Activated T-cell treated with anti-CD3 and anti-CD28 coated beads for 24 hours (primary cell): ENCODE measurements around the gene ZNF827.
"Not testable (repeated sequence)": the region's sequence is repeated elsewhere in the genome, so short reads cannot be mapped to it uniquely, and the experiment has no call there.

ENCODE experiments used
- DNase-seq: peaks from one replicate; pipeline ENCODE4 v3.0.0-alpha.2; 2020; ENCODE audit warnings: low read depth

ZNF827 gene

DNA sequence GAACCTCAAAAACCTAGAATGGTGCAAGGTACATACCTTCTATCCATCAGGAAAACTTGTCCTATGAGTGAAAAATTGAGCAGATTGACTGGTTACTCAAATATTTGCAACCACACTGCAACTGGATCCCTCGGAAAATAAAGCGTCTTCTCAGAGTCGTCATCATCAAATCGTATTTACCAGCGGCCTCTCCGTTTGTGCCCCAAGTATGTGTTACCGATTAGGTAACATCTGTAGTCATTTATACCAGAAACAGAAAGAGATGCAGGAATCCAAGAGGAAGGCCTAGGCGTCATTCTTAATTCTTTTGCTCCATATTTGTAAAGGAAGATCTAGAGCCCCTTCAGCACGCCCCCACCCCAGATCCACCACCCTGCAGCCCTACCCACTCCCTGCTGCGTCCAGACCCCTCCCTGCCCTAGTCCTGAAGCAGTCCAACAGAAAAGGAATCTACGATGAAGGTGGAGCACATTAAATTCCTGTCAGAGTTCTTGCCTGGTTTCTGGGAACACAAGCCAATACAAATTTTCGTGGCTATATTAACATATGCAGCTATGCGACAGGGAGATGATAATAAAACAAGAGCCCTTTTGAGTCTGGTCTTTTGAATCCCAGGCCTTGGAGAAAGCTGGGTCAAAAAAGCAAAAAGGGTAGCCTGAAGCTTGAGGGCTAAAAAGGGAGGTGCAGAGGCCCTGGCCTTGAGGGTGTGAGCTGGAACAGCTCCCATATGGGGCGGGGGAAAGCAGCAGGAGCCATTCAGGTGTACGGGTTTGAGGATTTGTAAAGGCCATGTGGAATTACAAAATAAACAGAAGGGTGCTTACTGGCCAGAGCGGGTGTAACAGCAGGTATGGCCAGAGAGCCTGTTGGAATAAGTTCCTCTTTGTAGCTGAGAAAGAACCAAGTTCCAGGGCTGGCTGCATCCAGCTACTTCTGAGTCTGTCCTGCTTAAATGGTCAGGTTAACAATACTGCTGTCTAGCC, 77.0 kb downstream of the ZNF827 start:
- DNase-seq: no peak

DNA sequence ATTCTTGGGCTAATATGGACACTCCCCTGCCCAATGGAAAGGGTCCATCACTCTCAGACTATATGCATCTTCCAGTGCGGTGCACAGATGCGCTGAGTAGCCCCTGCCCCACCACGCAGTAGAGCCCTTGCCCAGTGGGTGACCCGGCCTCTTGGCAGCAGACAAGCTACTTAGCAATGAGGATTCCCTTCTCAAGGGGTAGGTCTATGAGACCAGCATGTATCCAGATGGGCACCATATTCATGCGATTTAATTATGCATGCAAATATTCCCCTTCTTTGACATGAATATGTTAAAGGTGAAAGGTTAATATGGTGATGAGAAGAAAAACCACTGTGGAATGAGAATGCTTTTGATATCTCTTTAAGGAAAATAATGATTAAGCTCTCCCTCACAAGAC, 77.7 kb downstream of the ZNF827 start:
- no peak for DNase-seq

DNA sequence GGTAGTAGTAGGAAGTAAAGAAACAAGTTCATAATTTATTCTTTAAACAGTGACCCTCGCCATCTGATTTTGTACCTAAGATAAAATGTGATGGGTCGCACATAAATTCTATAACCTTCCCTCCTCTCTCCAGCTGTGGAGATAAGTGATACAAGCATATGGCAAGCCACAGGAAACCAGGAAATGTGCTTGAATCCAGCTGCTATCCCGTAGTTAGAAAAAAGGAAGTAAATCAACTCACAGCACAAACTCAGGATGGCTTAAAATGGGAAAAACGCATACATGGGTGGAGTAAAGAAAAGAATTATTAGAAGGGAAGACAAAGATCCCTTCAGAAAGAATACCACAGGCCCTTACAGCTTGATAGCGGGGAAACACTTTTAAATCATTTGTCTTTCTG, 78.2 kb downstream of the ZNF827 start:
- no peak for DNase-seq

DNA sequence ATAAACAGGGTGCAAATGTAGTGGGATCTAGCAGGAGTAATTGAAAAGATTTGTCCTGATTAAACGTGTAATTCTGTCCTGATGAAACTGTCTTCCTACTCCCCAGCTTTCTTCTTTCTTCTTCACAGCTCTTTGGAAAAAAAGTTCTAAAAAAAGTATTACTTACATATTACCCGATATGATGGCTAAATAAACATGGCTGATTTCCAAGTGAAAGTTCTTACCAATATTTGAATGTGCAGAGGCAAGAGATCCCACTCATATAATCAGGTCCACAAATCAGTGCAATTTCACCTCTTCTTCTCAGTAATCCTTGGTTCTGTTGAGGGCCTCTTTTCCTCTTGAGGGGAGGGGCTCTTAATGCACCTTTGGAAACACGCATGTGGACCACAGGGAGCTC, 78.7 kb downstream of the ZNF827 start:
- DNase-seq: no peak

DNA sequence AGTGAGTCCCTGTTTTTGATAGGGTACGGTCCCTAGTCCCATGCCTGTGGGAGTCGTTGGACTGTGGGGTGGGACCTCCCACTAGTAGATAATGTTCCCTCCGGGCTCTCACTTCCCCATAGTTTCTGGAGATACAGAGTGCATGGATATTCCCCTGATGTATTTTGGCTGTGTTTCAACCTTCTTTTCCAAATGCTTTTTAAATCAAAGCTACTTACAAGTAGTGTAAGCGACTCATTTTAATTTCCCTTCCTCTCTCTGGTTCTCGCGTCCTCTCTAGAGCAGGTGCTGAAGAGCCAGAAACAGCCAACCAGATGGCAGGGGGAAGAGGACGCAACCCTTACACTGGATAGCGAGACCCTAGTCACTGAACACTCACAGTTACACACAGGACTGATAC, 79.2 kb downstream of the ZNF827 start:
- no peak for DNase-seq

DNA sequence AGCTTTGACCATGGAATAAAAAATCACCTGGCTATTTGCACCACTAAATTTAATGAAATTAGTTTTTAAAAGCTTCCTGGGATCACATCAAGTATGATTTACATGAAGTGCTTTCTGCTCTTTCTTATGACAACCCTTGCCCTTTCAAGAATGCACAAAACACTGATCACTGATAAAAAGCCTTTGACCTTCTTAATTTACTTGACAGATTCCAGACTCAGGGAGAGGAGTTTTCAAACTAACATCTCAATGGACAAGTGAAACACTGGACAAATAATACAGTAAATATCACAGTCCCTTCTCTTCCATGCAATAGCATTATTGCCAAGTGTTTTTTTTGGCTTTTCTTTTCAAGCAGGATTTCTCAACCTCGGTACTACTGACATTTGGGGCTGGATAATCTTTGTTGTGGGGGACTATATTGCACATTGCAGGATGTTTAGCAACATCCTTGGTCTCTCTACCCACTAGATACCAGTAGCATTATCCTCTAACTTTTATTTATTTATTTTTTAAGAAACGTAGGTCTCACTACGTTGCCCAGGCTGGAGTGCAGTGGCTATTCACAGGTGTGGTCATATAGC, 86.3 kb downstream of the ZNF827 start:
- no peak for DNase-seq

DNA sequence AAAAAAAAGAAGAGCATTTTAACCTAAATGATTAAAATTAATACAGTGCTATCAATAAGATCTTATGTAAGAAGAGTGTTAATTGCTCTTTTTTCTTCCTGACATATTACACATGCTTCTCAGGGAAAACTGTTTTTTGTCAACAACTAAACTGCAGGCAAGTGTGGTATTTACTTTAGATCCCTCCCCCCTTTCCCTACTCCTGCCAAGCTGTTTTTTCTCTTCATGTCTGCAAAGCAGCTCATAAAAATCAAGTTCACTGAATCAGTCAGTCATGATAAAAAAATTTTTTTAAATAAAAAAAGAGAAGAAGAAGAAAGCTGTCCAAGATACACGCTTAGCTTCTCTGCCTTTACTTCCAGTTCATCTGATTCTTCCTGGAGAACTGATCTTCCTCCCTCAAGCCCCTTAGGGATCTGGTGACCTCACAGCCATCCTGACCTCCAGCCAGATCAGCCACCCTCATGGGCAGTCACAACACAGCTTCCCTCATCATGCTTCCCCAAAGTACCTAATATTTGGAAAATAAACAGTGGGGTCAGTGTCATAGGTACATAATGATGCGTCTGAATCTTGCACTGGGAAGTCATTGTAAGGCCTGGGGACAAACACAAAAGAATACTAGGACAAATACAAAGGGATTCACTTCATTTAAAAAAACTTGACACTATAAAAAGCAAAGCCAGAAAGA, 87.0 kb downstream of the ZNF827 start:
- no peak for DNase-seq

DNA sequence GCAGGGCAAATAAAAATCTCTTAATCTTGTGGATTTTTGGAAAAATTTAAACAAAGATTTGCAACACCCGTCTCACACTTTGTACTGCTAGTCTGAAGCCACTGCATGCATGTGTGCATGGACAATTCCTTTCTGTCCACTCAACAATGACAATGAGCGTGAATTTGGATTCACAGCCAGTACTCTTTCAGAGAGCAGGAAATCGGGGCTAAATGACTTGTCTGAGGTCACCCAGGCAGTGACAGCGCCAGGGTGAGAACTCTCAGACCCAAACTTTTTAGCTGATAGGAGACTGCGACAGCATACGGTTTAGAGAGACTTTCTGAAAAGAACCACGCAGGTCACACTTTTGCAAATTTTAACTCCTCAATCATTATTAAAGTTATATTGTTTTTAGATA, 90.9 kb downstream of the ZNF827 start:
- DNase-seq: no peak

DNA sequence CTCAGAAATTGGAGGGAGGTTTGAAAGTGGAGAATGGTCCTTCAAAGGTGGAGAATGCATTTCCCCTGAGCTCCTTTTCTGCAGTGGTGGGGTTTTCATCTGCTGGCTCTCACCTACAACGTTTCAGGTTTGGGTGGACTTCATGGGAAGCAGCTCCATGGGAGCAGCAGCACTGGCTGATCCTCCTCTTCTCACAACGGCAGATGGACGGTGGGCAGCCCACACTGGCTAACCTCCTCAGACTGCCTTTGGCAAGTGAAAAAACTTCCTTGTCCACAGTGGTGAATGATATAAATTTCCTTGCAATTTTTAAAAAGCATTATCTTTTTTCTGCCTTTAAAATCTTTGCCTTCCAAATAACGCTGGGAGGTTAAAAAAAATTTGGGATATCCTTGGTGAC, 93.5 kb downstream of the ZNF827 start:
- DNase-seq: no peak

DNA sequence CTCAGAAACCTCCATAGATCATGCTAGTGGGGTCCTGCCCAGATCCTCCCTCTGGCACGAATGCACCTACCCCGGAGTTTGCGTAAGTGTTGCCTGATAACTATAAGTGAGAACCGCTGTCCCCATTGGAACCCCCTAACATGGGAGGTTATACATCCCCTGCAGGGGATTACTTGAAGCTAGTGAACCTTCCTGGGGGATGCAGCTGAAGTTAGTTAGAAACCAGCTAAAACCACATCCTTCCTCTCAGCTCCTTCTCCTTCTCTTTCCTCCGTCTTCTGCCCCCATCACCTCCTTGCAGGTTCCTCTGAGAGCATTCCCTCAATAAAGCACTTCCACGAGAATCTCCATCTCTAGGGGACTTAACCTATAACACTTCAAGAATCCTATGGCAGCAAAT, 95.0 kb downstream of the ZNF827 start:
- DNase-seq: no peak

DNA sequence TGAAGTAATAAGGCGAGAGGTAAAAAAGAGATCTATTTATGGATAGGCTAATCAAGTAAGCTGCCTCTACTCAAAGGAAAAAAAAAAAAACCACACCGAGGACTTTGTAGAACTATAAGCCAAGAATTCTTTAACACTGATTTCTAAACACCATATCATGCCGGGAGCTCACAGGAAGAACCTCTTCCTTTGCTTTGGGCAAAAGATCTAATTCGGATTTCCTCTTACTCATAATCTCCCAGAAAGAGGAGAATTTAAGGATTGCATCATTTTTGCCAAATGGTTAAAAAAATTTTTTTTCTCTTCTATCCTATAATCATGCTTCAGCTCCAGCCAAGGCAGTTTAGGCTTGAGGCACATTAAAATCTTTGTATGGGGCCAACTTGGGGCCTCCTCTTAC, 95.5 kb downstream of the ZNF827 start:
- DNase-seq: no peak

DNA sequence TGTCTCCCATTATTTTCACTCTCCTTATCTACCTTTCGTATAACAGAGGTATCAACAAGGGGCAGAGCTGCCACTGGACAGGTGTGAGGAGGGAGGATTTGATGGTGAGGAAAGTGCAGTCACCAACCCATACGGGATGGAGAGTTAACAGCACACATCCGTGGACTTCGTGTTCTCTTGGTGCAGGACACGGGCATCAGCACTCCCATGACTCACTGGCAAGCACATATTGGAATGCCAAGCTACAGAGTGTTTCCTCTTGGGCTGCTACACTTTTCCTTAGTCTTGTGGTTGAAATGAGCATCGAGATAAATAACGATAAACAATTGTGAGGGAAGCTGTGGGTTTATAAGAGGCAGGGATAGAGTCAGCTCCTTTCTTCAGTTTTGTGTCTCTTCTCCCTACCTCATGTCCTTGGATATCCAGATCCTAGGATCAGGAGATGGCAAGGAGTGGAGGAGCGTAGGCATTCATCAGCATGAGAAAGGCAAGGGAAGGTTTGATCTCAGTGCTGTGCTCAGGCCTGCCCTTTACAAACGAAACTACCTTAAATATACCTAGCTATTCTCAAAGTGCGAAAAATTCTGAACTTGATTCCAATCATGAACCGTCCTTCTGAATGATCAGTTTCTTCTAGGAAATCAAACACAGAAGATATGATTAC, 96.3 kb downstream of the ZNF827 start:
- no peak for DNase-seq

DNA sequence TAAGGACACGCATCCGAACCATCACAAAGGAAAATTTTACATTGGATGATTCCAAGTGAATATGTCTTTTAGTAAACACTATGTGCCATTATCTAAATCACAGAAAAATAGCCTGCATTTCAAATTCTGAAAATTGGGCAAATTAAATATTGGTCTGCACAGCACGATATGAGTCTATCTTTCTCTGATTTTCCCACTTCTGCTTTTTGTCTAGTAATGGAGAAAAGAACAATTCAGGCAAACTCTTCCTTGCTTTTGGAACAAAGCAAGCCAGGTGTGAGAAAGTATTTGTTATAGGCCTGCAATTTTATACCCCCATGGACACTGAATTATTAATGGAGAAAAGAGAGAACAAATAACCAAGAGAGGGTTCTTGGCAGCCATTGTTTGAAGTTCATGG, 97.8 kb downstream of the ZNF827 start:
- DNase-seq: no peak

DNA sequence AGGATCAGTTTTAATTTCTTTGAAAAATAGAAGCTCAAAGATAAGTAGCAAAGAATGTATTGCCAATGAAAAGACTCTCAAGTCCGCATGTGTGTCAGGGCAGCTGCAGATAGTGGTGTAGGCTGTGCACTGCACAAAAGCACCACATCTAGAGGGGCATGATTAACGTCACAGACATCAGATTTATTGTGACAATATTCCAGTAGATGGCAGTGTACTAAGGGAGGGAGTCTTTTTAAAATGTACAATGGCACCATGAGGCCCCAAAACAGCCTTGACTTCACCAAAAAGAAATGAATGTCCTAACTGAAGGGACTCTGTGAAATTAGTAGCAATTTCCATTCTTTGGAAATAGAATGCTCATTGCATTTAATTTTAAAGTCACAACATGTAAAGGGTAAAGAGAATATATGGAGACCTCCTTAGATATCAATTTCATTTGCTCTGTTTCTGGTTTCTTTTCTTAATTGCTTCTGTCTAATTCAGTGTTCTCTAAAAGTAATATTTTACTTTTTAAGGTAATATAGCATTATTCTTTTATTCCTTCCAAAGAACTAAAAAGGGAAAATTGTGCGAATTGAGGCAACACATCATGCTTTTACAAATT, 98.4 kb downstream of the ZNF827 start:
- no peak for DNase-seq

DNA sequence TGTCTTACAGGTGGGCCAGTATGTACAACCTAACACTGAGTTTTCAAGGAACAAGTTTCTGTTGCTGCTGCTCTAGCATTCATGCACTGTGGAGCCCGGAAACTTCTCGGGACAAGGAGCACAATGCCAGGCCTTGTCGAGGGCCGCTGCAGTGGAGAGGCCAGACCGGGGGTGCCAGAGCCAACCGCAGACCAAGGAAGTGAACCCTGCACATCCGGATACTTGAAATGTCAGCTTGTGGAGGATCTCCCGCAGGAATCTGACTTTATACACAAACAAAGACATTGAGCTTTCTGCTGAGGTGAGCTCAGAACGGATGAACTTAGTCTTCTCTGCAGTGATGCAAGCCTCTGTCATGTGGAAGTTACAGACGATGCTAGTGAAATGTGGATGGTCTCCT, 99.5 kb downstream of the ZNF827 start:
- DNase-seq: no peak

DNA sequence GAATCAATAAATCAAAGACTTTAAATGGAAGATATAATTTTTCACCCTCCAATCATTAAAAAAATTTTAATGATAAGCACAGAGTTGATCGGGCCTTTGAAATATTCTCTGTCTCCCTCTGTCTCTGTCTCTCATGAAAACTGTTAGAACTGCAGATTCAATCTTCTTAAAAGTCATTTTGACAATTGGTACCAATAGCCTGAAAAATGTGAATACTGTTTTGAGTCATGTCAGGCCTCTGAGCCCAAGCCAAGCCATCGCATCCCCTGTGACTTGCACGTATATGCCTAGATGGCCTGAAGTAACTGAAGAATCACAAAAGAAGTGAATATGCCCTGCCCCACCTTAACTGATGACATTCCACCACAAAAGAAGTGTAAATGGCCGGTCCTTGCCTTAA, 106.2 kb downstream of the ZNF827 start:
- DNase-seq: not testable (repeated sequence)

DNA sequence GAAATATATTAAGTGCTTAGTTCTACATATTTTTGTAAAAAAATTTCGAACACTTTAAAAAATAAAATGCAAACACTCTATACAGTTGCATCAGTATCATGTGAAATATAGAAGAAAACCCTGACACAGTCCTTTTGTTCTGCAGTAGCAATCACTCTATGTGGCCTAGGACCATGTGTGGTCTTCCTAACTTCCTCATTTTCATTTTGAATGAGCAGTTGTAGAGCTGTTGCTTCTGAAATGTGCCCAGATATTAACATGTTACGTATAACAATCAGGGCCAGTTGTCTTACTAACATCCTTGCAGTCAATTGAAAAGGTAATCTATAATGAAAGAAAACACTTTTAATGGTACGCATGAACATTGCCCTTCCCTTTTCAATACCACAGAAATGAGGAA, 107.9 kb downstream of the ZNF827 start:
- no peak for DNase-seq

DNA sequence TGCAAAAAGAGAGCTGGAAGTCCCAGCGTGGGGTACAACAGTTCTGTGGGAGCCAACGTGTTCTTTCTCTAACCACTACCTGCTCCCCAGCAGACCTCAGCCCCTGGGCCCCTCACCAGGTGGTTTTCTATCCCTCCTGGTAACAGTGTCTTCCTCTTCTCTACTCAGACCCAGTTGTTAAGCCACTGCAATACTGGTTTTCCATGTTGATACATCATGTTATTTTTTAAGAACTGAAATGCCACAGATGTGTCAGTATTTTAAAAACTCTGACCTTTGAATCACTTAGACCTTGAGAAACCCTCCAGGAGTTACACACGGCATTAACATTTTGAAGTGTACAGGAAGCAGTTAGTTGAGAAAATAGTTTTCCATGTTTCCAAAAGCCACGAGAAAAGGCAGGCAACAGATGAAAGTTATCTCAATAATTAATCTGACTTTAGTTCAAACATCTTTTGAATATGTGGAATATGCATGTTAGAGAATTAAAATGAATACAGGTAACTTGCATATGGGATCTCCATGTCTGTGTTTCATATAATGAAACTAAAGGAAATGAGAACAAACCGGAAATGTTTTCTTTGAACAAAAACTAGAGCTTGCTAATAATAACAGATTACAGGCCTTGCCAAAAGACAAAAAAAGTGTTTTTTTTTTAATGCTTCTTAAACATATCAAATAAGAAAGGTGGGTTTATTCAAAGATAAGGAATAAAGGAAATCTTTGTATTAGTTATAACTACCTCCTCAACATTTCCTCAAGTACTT, 108.8 kb downstream of the ZNF827 start:
- DNase-seq: no peak

DNA sequence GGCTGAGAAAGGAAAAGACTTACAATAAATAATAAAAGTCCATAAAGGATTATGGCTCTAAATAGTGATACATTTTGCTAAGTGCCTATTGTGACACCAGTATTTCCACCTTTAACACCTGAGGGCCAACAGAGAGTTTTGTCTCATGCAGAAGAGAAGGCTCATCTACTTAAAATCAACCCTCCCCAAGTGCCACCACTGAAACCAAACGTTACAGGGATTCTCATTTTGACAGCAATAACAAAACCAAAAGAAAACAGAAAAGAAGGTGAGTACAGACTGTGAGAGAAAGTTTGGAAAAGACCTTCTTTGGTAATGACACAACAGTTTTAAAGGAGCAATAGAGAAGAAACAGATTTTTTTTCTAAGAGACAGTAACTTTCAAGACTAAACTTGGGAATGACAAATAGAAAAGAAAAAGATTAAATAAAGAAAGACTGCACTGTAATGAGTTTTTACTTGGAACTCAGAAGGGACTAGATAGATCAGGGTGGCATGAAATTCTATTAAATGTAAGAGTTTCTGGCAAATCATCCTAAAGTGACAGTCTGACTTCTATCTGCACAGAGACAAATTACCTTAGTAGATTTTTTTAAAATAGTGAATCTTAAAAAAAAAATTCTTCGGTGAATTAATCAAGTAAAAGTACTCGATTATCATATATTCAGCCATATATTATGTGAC, 109.7 kb downstream of the ZNF827 start:
- DNase-seq: no peak

DNA sequence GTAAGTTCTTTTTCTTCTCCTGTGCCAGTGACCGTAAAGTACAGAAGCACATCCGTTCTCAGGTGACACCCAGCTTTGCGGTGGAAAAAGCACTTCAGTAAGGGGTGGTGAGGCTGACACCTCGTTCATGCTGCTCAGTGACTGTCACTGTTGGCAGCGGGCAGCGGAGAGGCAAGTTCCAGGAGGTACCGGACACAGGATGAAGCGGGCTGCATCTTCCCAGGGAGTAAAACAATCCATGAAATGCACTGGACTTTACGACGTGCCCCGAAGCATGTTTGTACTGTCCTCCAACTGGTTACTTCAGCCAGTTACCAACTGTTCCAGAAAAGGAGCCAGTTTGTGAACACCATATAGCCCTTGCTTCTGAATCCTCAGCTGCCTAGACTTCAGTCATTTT, 110.7 kb downstream of the ZNF827 start:
- DNase-seq: no peak

DNA sequence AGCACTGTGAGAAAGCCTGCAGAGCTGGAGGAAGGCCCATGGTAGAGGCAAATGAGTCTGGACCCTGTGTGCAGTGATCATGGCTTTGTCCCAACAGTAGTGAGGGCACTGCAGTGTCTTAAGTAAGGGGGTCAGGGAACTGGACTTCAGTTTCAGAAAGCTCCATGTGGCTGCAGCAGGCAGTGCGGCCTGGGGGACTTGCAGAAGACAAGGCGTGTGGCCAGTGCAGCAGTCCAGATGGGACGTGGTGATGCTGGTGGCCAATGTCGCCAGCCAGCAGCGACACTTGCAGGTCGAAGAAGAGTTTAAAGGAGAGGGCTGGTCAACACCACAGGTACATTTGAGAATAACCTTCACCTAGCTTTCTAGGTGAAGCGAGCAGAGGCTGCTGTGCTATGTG, 113.4 kb downstream of the ZNF827 start:
- DNase-seq: no peak
